Activated naive CD4-positive, alpha-beta T cell treated with anti-CD3 and anti-CD28 coated beads, Interleukin-2, amount 50 U/mL, for 72 hours (primary cell): ENCODE measurements around the gene FANCD2. TPM values are rescaled to one million over a fixed set of nuclear protein-coding genes. Genes with fewer than 3 reads are reported as not detected.
"Not testable (repeated sequence)": the region's sequence is repeated elsewhere in the genome, so short reads cannot be mapped to it uniquely, and the experiment has no call there.

Source experiments
- ATAC-seq, 2 donors: fragments of 150-1000 bp; cut with Tn5 transposase; 2 replicates each; pipeline ENCODE4 v1.10.0; 2021; ENCODE audit warnings: mild to moderate bottlenecking in 2 of 2, moderate library complexity in 2 of 2
- DNase-seq, 2 donors: peaks; one replicate each; pipeline ENCODE4 v3.0.0; 2021 to 2022; ENCODE audit warnings: low spot score in 2 of 2
- H3K27ac Mint-ChIP-seq, 2 donors: one replicate each; pipeline ENCODE4 v1.8.0; 2022; ENCODE audit warnings: mild to moderate bottlenecking in 2 of 2, mixed read lengths in 2 of 2
- H3K36me3 Mint-ChIP-seq, 2 donors: one replicate each; pipeline ENCODE4 v1.8.0; 2022; ENCODE audit warnings: mixed read lengths in 2 of 2
- H3K9me3 Mint-ChIP-seq, 2 donors: one replicate each; pipeline ENCODE4 v1.8.0; 2022; ENCODE audit warnings: mixed read lengths in 2 of 2
- total RNA-seq, 2 donors: library from RNA; stranded (reverse); gene quantifications; one replicate each; pipeline ENCODE4 v1.2.3, GENCODE V29; 2022

FANCD2 gene
- 100 to 1,000 TPM in 1 of 2 donors, 10 to 100 TPM in 1; 69.7 to 101 TPM for total RNA-seq

- ATAC-seq = peak; percentile 86 to 97
- DNase-seq = peak; percentile 91 to 93
- no peaks in the 10 kb centered on the region for H3K9me3 Mint-ChIP-seq
- peak within 1 kb of the TSS; percentile 99 to 100 for H3K27ac Mint-ChIP-seq
- peaks cover 19 to 32% of the 10 kb centered on the region in 2 donors for H3K36me3 Mint-ChIP-seq
Observed at GRCh38 chr3:10026084-10026890, at the start of gene FANCD2. FANCD2 (plus strand) TSS chr3:10026437; CDS start chr3:10028658, 2,221 bp downstream.

GRCh38 chr3:9976721-9977709, 49.2 kb upstream of the FANCD2 start:
- DNase-seq (no peak), ATAC-seq (peak; percentile 65 to 86)
- Mint-ChIP-seq H3K9me3 (no peaks in the 10 kb centered on the region), H3K36me3 (peaks cover 0 to 9% of the 10 kb centered on the region in 2 donors), H3K27ac (peak overlapping the region; percentile 51 to 91)

GRCh38 chr3:9978710-9979305, 47.4 kb upstream of the FANCD2 start:
- peaks cover 0 to 5% of the 10 kb centered on the region in 2 donors for H3K36me3 Mint-ChIP-seq
- no peaks in the 10 kb centered on the region for H3K9me3 Mint-ChIP-seq
- DNase-seq (no peak), ATAC-seq (no peak)
- peak overlapping the region in 1 of 2 donors; percentile 17 for H3K27ac Mint-ChIP-seq

- Mint-ChIP-seq H3K9me3 (no peaks in the 10 kb centered on the region), H3K27ac (no peak overlapping the region)
- no peak for ATAC-seq
Observed at GRCh38 chr3:9980251-9980650, 46.0 kb upstream of the FANCD2 start.

GRCh38 chr3:9986230-9986725, 40.0 kb upstream of the FANCD2 start:
- H3K36me3 Mint-ChIP-seq = peaks cover 16 to 19% of the 10 kb centered on the region in 2 donors
- H3K9me3 Mint-ChIP-seq = no peaks in the 10 kb centered on the region
- H3K27ac Mint-ChIP-seq = peak overlapping the region; percentile 99 to 100
- DNase-seq = no peak
- ATAC-seq = peak; percentile 41 to 60

More at GRCh38 chr3:9980251-9980650, 46.0 kb upstream of the FANCD2 start:
- no peak for DNase-seq
- H3K36me3 Mint-ChIP-seq = no peaks in the 10 kb centered on the region

GRCh38 chr3:9994086-9994844, 32.0 kb upstream of the FANCD2 start:
- Mint-ChIP-seq H3K36me3 (peaks cover 6 to 17% of the 10 kb centered on the region in 2 donors), H3K27ac (no peak overlapping the region), H3K9me3 (no peaks in the 10 kb centered on the region)
- ATAC-seq = no peak
- DNase-seq = no peak

- H3K27ac Mint-ChIP-seq = peak overlapping the region in 1 of 2 donors; percentile 57
- no peak for ATAC-seq
- DNase-seq = no peak
Observed at GRCh38 chr3:10000686-10001085, 25.6 kb upstream of the FANCD2 start.

GRCh38 chr3:10002951-10003350, 23.3 kb upstream of the FANCD2 start:
- H3K27ac Mint-ChIP-seq = peak overlapping the region in 1 of 2 donors; percentile 33
- DNase-seq (no peak), ATAC-seq (no peak)
- peaks cover 18 to 33% of the 10 kb centered on the region in 2 donors for H3K36me3 Mint-ChIP-seq
- no peaks in the 10 kb centered on the region for H3K9me3 Mint-ChIP-seq

More at GRCh38 chr3:10000686-10001085, 25.6 kb upstream of the FANCD2 start:
- peaks cover 18 to 42% of the 10 kb centered on the region in 2 donors for H3K36me3 Mint-ChIP-seq
- no peaks in the 10 kb centered on the region for H3K9me3 Mint-ChIP-seq

- peaks cover 12 to 24% of the 10 kb centered on the region in 2 donors for H3K36me3 Mint-ChIP-seq
Observed at GRCh38 chr3:10004506-10004905, 21.7 kb upstream of the FANCD2 start.

GRCh38 chr3:10004960-10005564, 21.2 kb upstream of the FANCD2 start:
- ATAC-seq = no peak
- no peak for DNase-seq
- Mint-ChIP-seq H3K36me3 (peaks cover 10 to 22% of the 10 kb centered on the region in 2 donors), H3K9me3 (no peaks in the 10 kb centered on the region), H3K27ac (peak overlapping the region in 1 of 2 donors; percentile 10)

More at GRCh38 chr3:10004506-10004905, 21.7 kb upstream of the FANCD2 start:
- DNase-seq = no peak
- no peak for ATAC-seq
- Mint-ChIP-seq H3K27ac (peak overlapping the region in 1 of 2 donors; percentile 14), H3K9me3 (no peaks in the 10 kb centered on the region)

- Mint-ChIP-seq H3K36me3 (peaks cover 0 to 12% of the 10 kb centered on the region in 2 donors), H3K27ac (peak overlapping the region in 1 of 2 donors; percentile 41), H3K9me3 (no peaks in the 10 kb centered on the region)
- DNase-seq (no peak), ATAC-seq (no peak)
Observed at GRCh38 chr3:10006048-10006761, 20.0 kb upstream of the FANCD2 start.

GRCh38 chr3:10006762-10007090, 19.5 kb upstream of the FANCD2 start:
- Mint-ChIP-seq H3K27ac (no peak overlapping the region), H3K36me3 (peaks cover 0 to 12% of the 10 kb centered on the region in 2 donors), H3K9me3 (no peaks in the 10 kb centered on the region)
- ATAC-seq = no peak
- peak in 1 of 2 donors; percentile 40 for DNase-seq

- no peak overlapping the region for H3K27ac Mint-ChIP-seq
- H3K9me3 Mint-ChIP-seq = no peaks in the 10 kb centered on the region
- peaks cover 0 to 12% of the 10 kb centered on the region in 2 donors for H3K36me3 Mint-ChIP-seq
- DNase-seq = no peak
- ATAC-seq = no peak
Observed at GRCh38 chr3:10007126-10007782, 19.0 kb upstream of the FANCD2 start.

GRCh38 chr3:10008216-10008587, 18.0 kb upstream of the FANCD2 start:
- not testable (repeated sequence) for DNase-seq, H3K27ac Mint-ChIP-seq, ATAC-seq, H3K9me3 Mint-ChIP-seq, H3K36me3 Mint-ChIP-seq
